GM19324 (cell line): Measurements from ENCODE around the gene RXRA.

Source experiments
- ATAC-seq: cut with Tn5 transposase; IDR thresholded peaks from one replicate; pipeline ENCODE4 v1.9.1; 2021; ENCODE audit warnings: mild to moderate bottlenecking, moderate library complexity; ENCODE audit not compliant: unreplicated experiment, low FRiP score

The RXRA gene

GRCh38 chr9:134393582-134394280, 67.5 kb downstream of the RXRA start:
- ATAC-seq: no peak

GRCh38 chr9:134395002-134395517, 68.8 kb downstream of the RXRA start:
- ATAC-seq: no peak

- no peak for ATAC-seq
Observed at GRCh38 chr9:134395737-134396257, 69.5 kb downstream of the RXRA start.

- peak; percentile 24 for ATAC-seq
Observed at GRCh38 chr9:134396258-134396742, 70.0 kb downstream of the RXRA start.

- no peak for ATAC-seq
Observed at GRCh38 chr9:134396825-134397224, 70.6 kb downstream of the RXRA start.

GRCh38 chr9:134398756-134399155, 72.5 kb downstream of the RXRA start:
- no peak for ATAC-seq

GRCh38 chr9:134399435-134400056, 73.3 kb downstream of the RXRA start:
- no peak for ATAC-seq

GRCh38 chr9:134400283-134400682, 74.0 kb downstream of the RXRA start:
- no peak for ATAC-seq

- ATAC-seq: no peak
Observed at GRCh38 chr9:134401391-134401790, 75.1 kb downstream of the RXRA start.

- no peak for ATAC-seq
Observed at GRCh38 chr9:134402182-134402581, 75.9 kb downstream of the RXRA start.

- no peak for ATAC-seq
Observed at GRCh38 chr9:134403292-134403681, 77.0 kb downstream of the RXRA start.

GRCh38 chr9:134403682-134404301, 77.5 kb downstream of the RXRA start:
- no peak for ATAC-seq

GRCh38 chr9:134404376-134405358, 78.4 kb downstream of the RXRA start:
- ATAC-seq: no peak

GRCh38 chr9:134405527-134405926, 79.3 kb downstream of the RXRA start:
- no peak for ATAC-seq

- ATAC-seq: no peak
Observed at GRCh38 chr9:134406366-134407120, 80.3 kb downstream of the RXRA start.

GRCh38 chr9:134407121-134407779, 81.0 kb downstream of the RXRA start:
- peak; percentile 59 for ATAC-seq

GRCh38 chr9:134408389-134408788, 82.1 kb downstream of the RXRA start:
- no peak for ATAC-seq

- no peak for ATAC-seq
Observed at GRCh38 chr9:134408939-134409737, 82.9 kb downstream of the RXRA start.
